CD14-positive monocyte (primary cell): ENCODE results near the gene RHOBTB1. TPM values are rescaled to one million over a fixed set of nuclear protein-coding genes. Genes with fewer than 3 reads are reported as not detected.

ENCODE experiments used
- DNase-seq, 3 donors: peaks; one replicate each; pipeline ENCODE4 v3.0.0-alpha.2; 2011 to 2022
- H2AFZ ChIP-seq: 2 replicates; pipeline ENCODE4 v1.6.0; 2012; ENCODE audit warnings: mild to moderate bottlenecking, low read depth, low read length, inconsistent platforms; ENCODE audit not compliant: insufficient read depth, poor library complexity, severe bottlenecking
- H3K27ac ChIP-seq, 2 donors: 1 replicate in 1 of 2; 2 replicates in 1 of 2; pipeline ENCODE4 v1.5.1; 2012 to 2013; ENCODE audit warnings: low read length in 2 of 2, control low read depth in 1 of 2, inconsistent platforms in 1 of 2, low read depth in 1 of 2, mild to moderate bottlenecking in 1 of 2
- H3K27me3 ChIP-seq, 2 donors: one replicate each; pipeline versions ENCODE4 v1.6.0 to v1.6.1; 2011 to 2013; ENCODE audit warnings: low read length in 2 of 2; ENCODE audit not compliant: control insufficient read depth in 2 of 2, insufficient read depth in 2 of 2
- H3K36me3 ChIP-seq, 2 donors: replicated peaks in 1 of 2; 1 replicate in 1 of 2; 2 replicates in 1 of 2; pipeline versions ENCODE4 v1.5.1 to v1.6.1; 2012 to 2013; ENCODE audit warnings: low read length in 2 of 2, control low read depth in 1 of 2, inconsistent platforms in 1 of 2, mild to moderate bottlenecking in 1 of 2; ENCODE audit not compliant: insufficient read depth in 2 of 2, control insufficient read depth in 1 of 2
- H3K4me1 ChIP-seq, 2 donors: 1 replicate in 1 of 2; 2 replicates in 1 of 2; pipeline versions ENCODE4 v1.5.1 to v1.6.1; 2012 to 2013; ENCODE audit warnings: low read length in 2 of 2, control low read depth in 1 of 2, inconsistent platforms in 1 of 2, mild to moderate bottlenecking in 1 of 2, moderate library complexity in 1 of 2; ENCODE audit not compliant: insufficient read depth in 2 of 2, control insufficient read depth in 1 of 2
- H3K4me2 ChIP-seq: replicated peaks from 2 replicates; pipeline ENCODE3; 2012; ENCODE audit warnings: low read length, moderate library complexity, mild to moderate bottlenecking; ENCODE audit not compliant: poor library complexity, severe bottlenecking; ENCODE audit errors: extremely low read depth
- H3K4me3 ChIP-seq, 3 experiments: fragments of 200-600 bp in 1 of 3; sonication (generic) in 1 of 3; replicated peaks in 1 of 3; 1 replicate in 2 of 3; 2 replicates in 1 of 3; pipeline ENCODE4 v1.5.1; 2011 to 2013; ENCODE audit warnings: low read length in 3 of 3, mild to moderate bottlenecking in 3 of 3, control low read depth in 2 of 3, low read depth in 2 of 3, inconsistent platforms in 1 of 3, moderate library complexity in 1 of 3
- H3K79me2 ChIP-seq: 2 replicates; pipeline ENCODE4 v1.6.0; 2012; ENCODE audit warnings: mild to moderate bottlenecking, control low read depth, inconsistent platforms, low read length, moderate library complexity; ENCODE audit not compliant: insufficient read depth
- H3K9ac ChIP-seq: 2 replicates; pipeline ENCODE4 v1.6.0; 2017; ENCODE audit warnings: low read length, mild to moderate bottlenecking; ENCODE audit not compliant: insufficient read depth, poor library complexity, severe bottlenecking
- H3K9me3 ChIP-seq, 2 donors: replicated peaks in 1 of 2; 1 replicate in 1 of 2; 2 replicates in 1 of 2; pipeline versions ENCODE4 v1.5.1 to v1.6.1; 2012 to 2013; ENCODE audit warnings: low read length in 2 of 2, control low read depth in 1 of 2; ENCODE audit not compliant: control insufficient read depth in 1 of 2, insufficient read depth in 1 of 2
- H4K20me1 ChIP-seq: 2 replicates; pipeline ENCODE4 v1.6.0; 2012; ENCODE audit warnings: mild to moderate bottlenecking, low read length, control low read depth, moderate library complexity; ENCODE audit not compliant: insufficient read depth
- H3K27ac Mint-ChIP-seq, 7 donors: one replicate each; pipeline ENCODE4 v1.8.0; 2020; ENCODE audit warnings: mild to moderate bottlenecking in 7 of 7, mixed read lengths in 7 of 7, moderate library complexity in 6 of 7, inconsistent platforms in 2 of 7
- H3K27me3 Mint-ChIP-seq, 3 donors: one replicate each; pipeline ENCODE4 v1.8.0; 2021 to 2022; ENCODE audit warnings: low read depth in 3 of 3, mild to moderate bottlenecking in 3 of 3, mixed read lengths in 3 of 3, moderate library complexity in 3 of 3, inconsistent platforms in 1 of 3
- H3K36me3 Mint-ChIP-seq, 2 donors: one replicate each; pipeline ENCODE4 v1.8.0; 2020; ENCODE audit warnings: mixed read lengths in 2 of 2, inconsistent platforms in 1 of 2, mild to moderate bottlenecking in 1 of 2
- H3K4me1 Mint-ChIP-seq: one replicate; pipeline ENCODE4 v1.8.0; 2020; ENCODE audit warnings: mild to moderate bottlenecking, mixed read lengths
- H3K4me3 Mint-ChIP-seq, 2 donors: one replicate each; pipeline ENCODE4 v1.8.0; 2020; ENCODE audit warnings: mild to moderate bottlenecking in 2 of 2, mixed read lengths in 2 of 2, moderate library complexity in 1 of 2
- H3K9me3 Mint-ChIP-seq, 7 donors: one replicate each; pipeline ENCODE4 v1.8.0; 2020 to 2022; ENCODE audit warnings: mixed read lengths in 7 of 7, mild to moderate bottlenecking in 6 of 7, moderate library complexity in 6 of 7, inconsistent platforms in 2 of 7
- WGBS: methylation state at CpG from one replicate; pipeline ENCODE4 v1.1.5; 2013; ENCODE audit warnings: missing lambda C conversion rate; ENCODE audit not compliant: insufficient coverage; 5-methylcytosine and 5-hydroxymethylcytosine counted together
- intact Hi-C, 2 donors: fragments of 100-400 bp; cut with micrococcal nuclease; formaldehyde crosslinking; loops; one replicate each; pipeline versions ENCODE4 v1.15.0 to v1.15.1; 2023
- polyA plus RNA-seq, 3 donors: library from polyadenylated mRNA; depleted of rRNA in 1 of 3; unstranded in 2 of 3; stranded (reverse) in 1 of 3; fragments of 300-500 nt in 2 of 3; fragments of >200 nt in 1 of 3; fragmentation: Illumina TruSeq in 2 of 3; gene quantifications; 1 replicate in 2 of 3; 2 replicates in 1 of 3; pipeline ENCODE4 v1.2.3, GENCODE V29; 2012 to 2021
- TF ChIP-seq, protein P1 (sequence below): fragments of 200-600 bp; IDR thresholded peaks from one replicate; pipeline ENCODE4 v1.8.0; 2022; ENCODE audit warnings: antibody characterized with exemption, mild to moderate bottlenecking

The RHOBTB1 gene
- polyA plus RNA-seq, 3 donors, result 0.41 to 0.96 (median 0.62) TPM

DNA sequence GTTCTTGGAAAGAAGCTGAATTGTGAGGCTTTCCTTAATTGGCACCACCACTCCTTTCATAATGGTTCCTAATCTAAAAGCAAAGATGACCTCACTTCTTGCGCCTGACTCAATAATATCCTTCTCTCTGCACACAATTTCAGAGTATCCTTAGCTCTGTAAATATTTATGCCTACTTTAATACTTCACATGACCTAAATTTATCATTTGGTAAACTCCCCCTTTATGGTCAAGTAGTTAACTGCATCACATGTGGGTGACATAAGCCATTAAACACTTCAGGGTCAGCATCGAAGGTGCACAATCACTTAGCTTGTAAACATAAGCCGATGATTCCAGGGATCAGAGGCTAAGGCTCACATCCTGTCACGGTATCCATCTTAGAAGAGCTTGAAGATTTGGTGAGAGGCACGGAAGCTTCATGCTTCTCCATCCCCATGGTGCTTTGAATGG, 7.3 kb upstream of the RHOBTB1 start:
- Histone ChIP-seq H3K4me1 (no peaks in the 10 kb centered on the region), H3K4me2 (no peak overlapping the region), H3K79me2 (no peaks in the 10 kb centered on the region), H3K4me3 (no peak overlapping the region), H2AFZ (no peak overlapping the region), H3K9ac (no peak overlapping the region), H3K9me3 (no peaks in the 10 kb centered on the region), H4K20me1 (no peaks in the 10 kb centered on the region), H3K36me3 (no peaks in the 10 kb centered on the region), H3K27ac (no peak overlapping the region), H3K27me3 (peaks cover 0 to 3% of the 10 kb centered on the region in 2 donors)
- Mint-ChIP-seq H3K36me3 (no peaks in the 10 kb centered on the region), H3K9me3 (no peaks in the 10 kb centered on the region), H3K27ac (no peak overlapping the region), H3K4me3 (no peak overlapping the region), H3K27me3 (peaks cover 0 to 6% (median 3%) of the 10 kb centered on the region in 3 donors), H3K4me1 (no peaks in the 10 kb centered on the region)
- intact Hi-C loops, result no loop called here
- TF ChIP-seq, protein P1, sequence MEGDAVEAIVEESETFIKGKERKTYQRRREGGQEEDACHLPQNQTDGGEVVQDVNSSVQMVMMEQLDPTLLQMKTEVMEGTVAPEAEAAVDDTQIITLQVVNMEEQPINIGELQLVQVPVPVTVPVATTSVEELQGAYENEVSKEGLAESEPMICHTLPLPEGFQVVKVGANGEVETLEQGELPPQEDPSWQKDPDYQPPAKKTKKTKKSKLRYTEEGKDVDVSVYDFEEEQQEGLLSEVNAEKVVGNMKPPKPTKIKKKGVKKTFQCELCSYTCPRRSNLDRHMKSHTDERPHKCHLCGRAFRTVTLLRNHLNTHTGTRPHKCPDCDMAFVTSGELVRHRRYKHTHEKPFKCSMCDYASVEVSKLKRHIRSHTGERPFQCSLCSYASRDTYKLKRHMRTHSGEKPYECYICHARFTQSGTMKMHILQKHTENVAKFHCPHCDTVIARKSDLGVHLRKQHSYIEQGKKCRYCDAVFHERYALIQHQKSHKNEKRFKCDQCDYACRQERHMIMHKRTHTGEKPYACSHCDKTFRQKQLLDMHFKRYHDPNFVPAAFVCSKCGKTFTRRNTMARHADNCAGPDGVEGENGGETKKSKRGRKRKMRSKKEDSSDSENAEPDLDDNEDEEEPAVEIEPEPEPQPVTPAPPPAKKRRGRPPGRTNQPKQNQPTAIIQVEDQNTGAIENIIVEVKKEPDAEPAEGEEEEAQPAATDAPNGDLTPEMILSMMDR, result no peak
- 100% methylated on average over 4 of the region's 5 CpGs for WGBS
- no peak for DNase-seq

DNA sequence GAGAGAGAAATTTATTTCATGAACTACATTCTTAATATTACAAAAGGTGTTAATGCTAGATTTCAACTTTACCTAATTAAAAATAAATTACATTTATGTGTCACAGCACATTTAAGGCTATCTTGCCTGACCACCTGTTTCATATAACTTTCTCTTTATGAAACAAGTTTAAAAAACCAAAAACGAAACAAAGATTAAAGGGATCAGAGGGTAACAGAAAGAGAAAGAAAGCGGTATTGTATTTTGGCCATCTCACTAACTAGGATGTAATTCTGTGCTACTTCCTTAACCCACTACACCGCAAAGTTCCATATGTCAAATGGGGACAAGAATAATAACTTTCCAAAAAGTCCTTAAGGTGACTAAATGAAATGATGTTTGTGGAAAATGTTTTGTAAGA, 6.3 kb upstream of the RHOBTB1 start:
- no peaks in the 10 kb centered on the region for H3K4me1 ChIP-seq
- Mint-ChIP-seq H3K27me3 (peaks cover 0 to 7% (median 6%) of the 10 kb centered on the region in 3 donors), H3K27ac (no peak overlapping the region), H3K4me3 (no peak overlapping the region), H3K9me3 (no peaks in the 10 kb centered on the region), H3K4me1 (no peaks in the 10 kb centered on the region), H3K36me3 (no peaks in the 10 kb centered on the region)
- WGBS, result no CpG with 5 or more reads among the region's 3 CpGs
- DNase-seq, result no peak
- H3K4me3 ChIP-seq, result no peak overlapping the region
- TF ChIP-seq, protein P1, result no peak
- no peak overlapping the region for H3K9ac ChIP-seq
- no peak overlapping the region for H3K27ac ChIP-seq
- H2AFZ ChIP-seq, result no peak overlapping the region
- H3K9me3 ChIP-seq, result no peaks in the 10 kb centered on the region
- H3K4me2 ChIP-seq, result no peak overlapping the region
- H3K27me3 ChIP-seq, result peaks cover 0 to 5% of the 10 kb centered on the region in 2 donors
- no peaks in the 10 kb centered on the region for H4K20me1 ChIP-seq
- intact Hi-C loops, result no loop called here
- no peaks in the 10 kb centered on the region for H3K79me2 ChIP-seq
- H3K36me3 ChIP-seq, result no peaks in the 10 kb centered on the region
